Fibroblast of lung (primary cell): ENCODE results near the gene TBX1.

ENCODE experiments used
- EZH2 ChIP-seq: IDR thresholded peaks from 2 replicates; pipeline ENCODE4 v1.5.1; 2012; ENCODE audit warnings: low read length, control low read depth, mild to moderate bottlenecking; ENCODE audit errors: missing control alignments
- TF ChIP-seq, protein P1 (sequence below), 2 donors: IDR thresholded peaks in 1 of 2; conservative IDR thresholded peaks in 1 of 2; 1 replicate in 1 of 2; 2 replicates in 1 of 2; pipeline ENCODE4 v1.5.1; 2011 to 2012; ENCODE audit warnings: low read length in 2 of 2, control low read depth in 1 of 2, inconsistent platforms in 1 of 2, low read depth in 1 of 2, mild to moderate bottlenecking in 1 of 2

DNA sequence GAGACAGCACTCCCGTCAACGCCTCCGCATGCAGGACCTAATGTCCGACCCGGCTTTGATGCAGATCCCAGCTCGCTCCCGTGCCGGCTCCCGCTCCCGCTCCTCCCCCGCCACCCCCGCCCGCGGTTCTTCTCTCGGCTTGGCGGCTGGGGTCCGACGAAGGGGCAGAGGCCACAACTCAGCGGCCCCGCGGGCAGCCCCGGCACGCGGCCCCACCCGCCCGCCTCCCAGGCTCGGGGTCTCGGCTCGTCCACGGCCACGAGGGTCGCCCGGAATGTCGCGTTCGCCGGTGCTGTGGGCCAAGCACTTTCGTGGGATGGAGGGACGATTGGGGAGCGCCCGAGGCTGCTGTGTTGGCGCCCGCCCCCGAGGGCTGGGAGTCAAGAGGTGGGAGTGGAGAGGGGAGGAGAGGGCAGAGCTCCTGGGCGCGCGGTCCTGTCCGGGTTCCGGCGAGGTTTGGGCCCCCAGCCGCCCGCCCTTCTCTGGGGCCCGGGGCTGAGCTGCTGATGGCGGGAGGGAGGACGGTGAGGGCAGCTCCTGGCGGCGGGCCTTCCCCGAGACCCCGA, 5.3 kb upstream of the TBX1 start:
- TF ChIP-seq EZH2 = no peak
- TF ChIP-seq, protein P1, sequence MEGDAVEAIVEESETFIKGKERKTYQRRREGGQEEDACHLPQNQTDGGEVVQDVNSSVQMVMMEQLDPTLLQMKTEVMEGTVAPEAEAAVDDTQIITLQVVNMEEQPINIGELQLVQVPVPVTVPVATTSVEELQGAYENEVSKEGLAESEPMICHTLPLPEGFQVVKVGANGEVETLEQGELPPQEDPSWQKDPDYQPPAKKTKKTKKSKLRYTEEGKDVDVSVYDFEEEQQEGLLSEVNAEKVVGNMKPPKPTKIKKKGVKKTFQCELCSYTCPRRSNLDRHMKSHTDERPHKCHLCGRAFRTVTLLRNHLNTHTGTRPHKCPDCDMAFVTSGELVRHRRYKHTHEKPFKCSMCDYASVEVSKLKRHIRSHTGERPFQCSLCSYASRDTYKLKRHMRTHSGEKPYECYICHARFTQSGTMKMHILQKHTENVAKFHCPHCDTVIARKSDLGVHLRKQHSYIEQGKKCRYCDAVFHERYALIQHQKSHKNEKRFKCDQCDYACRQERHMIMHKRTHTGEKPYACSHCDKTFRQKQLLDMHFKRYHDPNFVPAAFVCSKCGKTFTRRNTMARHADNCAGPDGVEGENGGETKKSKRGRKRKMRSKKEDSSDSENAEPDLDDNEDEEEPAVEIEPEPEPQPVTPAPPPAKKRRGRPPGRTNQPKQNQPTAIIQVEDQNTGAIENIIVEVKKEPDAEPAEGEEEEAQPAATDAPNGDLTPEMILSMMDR (conservative IDR thresholded peaks at IDR 0.05 in 1 of 2, IDR thresholded peaks at IDR 0.05 in 1 of 2; ENCODE audit: low read depth in 1 of 2, low read length in 2 of 2) = no peak
